DOHH2 (cell line): ENCODE results near the gene ZNF865.

Experiments used
- EZH2phosphoT487 ChIP-seq: fragments of 200-600 bp; sonication (generic); IDR thresholded peaks from 2 replicates; pipeline ENCODE4 v1.6.1; 2017; ENCODE audit warnings: borderline replicate concordance, mild to moderate bottlenecking, antibody characterized with exemption, low read length, moderate library complexity, mixed read lengths
- TF ChIP-seq, protein P1 (sequence below): fragments of 200-600 bp; sonication (generic); IDR thresholded peaks from one replicate; pipeline ENCODE4 v1.5.1; 2014; ENCODE audit warnings: antibody characterized with exemption, mild to moderate bottlenecking, low read depth, low read length; ENCODE audit not compliant: poor library complexity, severe bottlenecking

DNA sequence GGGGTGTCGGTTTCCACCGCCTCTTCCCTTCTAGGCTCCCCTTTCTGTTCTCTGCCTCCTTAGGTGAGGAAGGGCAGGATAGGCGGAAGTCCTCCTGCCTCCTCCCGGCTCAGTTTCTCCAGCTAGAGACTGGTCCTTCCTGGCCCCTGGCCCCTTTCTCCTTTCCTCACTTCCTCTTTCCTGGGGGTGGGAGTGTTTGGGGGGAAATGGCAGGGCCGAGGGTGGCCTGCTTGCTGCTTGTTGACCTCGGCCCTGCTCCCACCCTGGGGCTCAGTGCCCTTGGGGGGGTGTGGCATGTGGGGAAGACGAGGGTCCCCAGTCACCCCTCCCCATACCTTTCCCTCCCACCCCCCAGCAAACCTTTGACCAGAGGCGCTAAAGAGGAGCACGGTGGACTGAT, 54.4 kb downstream of the ZNF865 start:
- TF ChIP-seq, protein P1, sequence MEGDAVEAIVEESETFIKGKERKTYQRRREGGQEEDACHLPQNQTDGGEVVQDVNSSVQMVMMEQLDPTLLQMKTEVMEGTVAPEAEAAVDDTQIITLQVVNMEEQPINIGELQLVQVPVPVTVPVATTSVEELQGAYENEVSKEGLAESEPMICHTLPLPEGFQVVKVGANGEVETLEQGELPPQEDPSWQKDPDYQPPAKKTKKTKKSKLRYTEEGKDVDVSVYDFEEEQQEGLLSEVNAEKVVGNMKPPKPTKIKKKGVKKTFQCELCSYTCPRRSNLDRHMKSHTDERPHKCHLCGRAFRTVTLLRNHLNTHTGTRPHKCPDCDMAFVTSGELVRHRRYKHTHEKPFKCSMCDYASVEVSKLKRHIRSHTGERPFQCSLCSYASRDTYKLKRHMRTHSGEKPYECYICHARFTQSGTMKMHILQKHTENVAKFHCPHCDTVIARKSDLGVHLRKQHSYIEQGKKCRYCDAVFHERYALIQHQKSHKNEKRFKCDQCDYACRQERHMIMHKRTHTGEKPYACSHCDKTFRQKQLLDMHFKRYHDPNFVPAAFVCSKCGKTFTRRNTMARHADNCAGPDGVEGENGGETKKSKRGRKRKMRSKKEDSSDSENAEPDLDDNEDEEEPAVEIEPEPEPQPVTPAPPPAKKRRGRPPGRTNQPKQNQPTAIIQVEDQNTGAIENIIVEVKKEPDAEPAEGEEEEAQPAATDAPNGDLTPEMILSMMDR = no peak
- no peak for TF ChIP-seq EZH2phosphoT487
